SK-N-SH (cell line): ENCODE data around the gene PCNT. TPM values are rescaled to one million over a fixed set of nuclear protein-coding genes. Genes with fewer than 3 reads are reported as not detected.

Experiments used
- CTCF ChIA-PET: fragments of 300-600, 350-600 bp; formaldehyde crosslinking; extraction: SDS; loops from one replicate; lab custom pipeline; 2021; lab: Yijun Ruan, JAX
- POLR2A ChIA-PET: fragments of 350-600 bp; sonication (Branson Sonifier 250); formaldehyde crosslinking; extraction: SDS; loops from one replicate; lab custom pipeline; 2020; ENCODE audit warnings: antibody characterized with exemption, inconsistent platforms; lab: Yijun Ruan, JAX
- DNase-seq: peaks from one replicate; pipeline ENCODE4 v3.0.0; 2012
- H2AFZ ChIP-seq: fragments of 200-600 bp; sonication (generic); 2 replicates; pipeline ENCODE4 v1.8.1; 2016; ENCODE audit warnings: antibody characterized with exemption, mild to moderate bottlenecking, low read depth
- H3F3A ChIP-seq: fragments of 200-600 bp; sonication (generic); replicated peaks from 2 replicates; pipeline ENCODE3; 2016; ENCODE audit warnings: antibody characterized with exemption, mild to moderate bottlenecking; ENCODE audit not compliant: insufficient read depth
- H3K27ac ChIP-seq, 2 experiments: fragments of 200-500 bp in 1 of 2; fragments of 200-600 bp in 1 of 2; sonication (Bioruptor generic) in 1 of 2; sonication (generic), shearing (Covaris generic) in 1 of 2; 2 replicates each; pipeline versions ENCODE4 v1.5.1 to v1.6.1; 2014 to 2016; ENCODE audit warnings: low read depth in 2 of 2, inconsistent platforms in 1 of 2, low read length in 1 of 2, mild to moderate bottlenecking in 1 of 2, mixed read lengths in 1 of 2
- H3K27me3 ChIP-seq: fragments of 200-600 bp; sonication (generic), shearing (Covaris generic); 2 replicates; pipeline ENCODE4 v1.6.1; 2016; ENCODE audit warnings: mixed run types; ENCODE audit not compliant: insufficient read depth
- H3K36me3 ChIP-seq, 2 experiments: fragments of 200-500 bp in 1 of 2; fragments of 200-600 bp in 1 of 2; sonication (Bioruptor generic) in 1 of 2; sonication (generic) in 1 of 2; replicated peaks in 1 of 2; 2 replicates each; pipeline versions ENCODE3 to v1.5.1; 2014 to 2016; ENCODE audit warnings: low read length in 1 of 2, mild to moderate bottlenecking in 1 of 2; ENCODE audit not compliant: insufficient read depth in 2 of 2, control insufficient read depth in 1 of 2
- H3K4me1 ChIP-seq, 2 experiments: fragments of 200-500 bp in 1 of 2; fragments of 200-600 bp in 1 of 2; sonication (Bioruptor generic) in 1 of 2; sonication (generic), shearing (Covaris generic) in 1 of 2; 2 replicates each; pipeline versions ENCODE4 v1.5.1 to v1.6.1; 2014 to 2016; ENCODE audit warnings: low read depth in 1 of 2, low read length in 1 of 2, mixed run types in 1 of 2; ENCODE audit not compliant: insufficient read depth in 2 of 2, control insufficient read depth in 1 of 2
- H3K4me2 ChIP-seq: fragments of 200-600 bp; sonication (generic), shearing (Covaris generic); 2 replicates; pipeline ENCODE4 v1.6.1; 2017; ENCODE audit warnings: mixed run types
- H3K4me3 ChIP-seq, 2 experiments: fragments of 200-500 bp in 1 of 2; fragments of 200-600 bp in 1 of 2; sonication (Bioruptor generic) in 1 of 2; sonication (generic), shearing (Covaris generic) in 1 of 2; 2 replicates each; pipeline versions ENCODE4 v1.5.1 to v1.8.1; 2014 to 2016; ENCODE audit warnings: low read depth in 2 of 2, inconsistent platforms in 1 of 2, low read length in 1 of 2, mild to moderate bottlenecking in 1 of 2, mixed read lengths in 1 of 2, moderate library complexity in 1 of 2
- H3K79me2 ChIP-seq: fragments of 200-600 bp; sonication (generic); 2 replicates; pipeline ENCODE4 v1.8.1; 2017; ENCODE audit warnings: mild to moderate bottlenecking; ENCODE audit not compliant: insufficient read depth
- H3K9ac ChIP-seq: fragments of 200-600 bp; sonication (generic); 2 replicates; pipeline ENCODE4 v1.6.1; 2017; ENCODE audit warnings: mixed run types
- H3K9me2 ChIP-seq: fragments of 200-600 bp; sonication (generic); 2 replicates; pipeline ENCODE4 v1.6.1; 2017; ENCODE audit warnings: mixed run types
- H3K9me3 ChIP-seq: fragments of 200-600 bp; sonication (generic); 2 replicates; pipeline ENCODE4 v1.6.1; 2017; ENCODE audit warnings: mixed run types, mild to moderate bottlenecking, moderate library complexity
- H4K20me1 ChIP-seq: fragments of 200-600 bp; sonication (generic); 2 replicates; pipeline ENCODE4 v1.6.1; 2017; ENCODE audit warnings: mild to moderate bottlenecking, mixed run types; ENCODE audit not compliant: insufficient read depth
- CTCF ChIP-seq: fragments of 200-600 bp; sonication (generic); IDR thresholded peaks from 2 replicates; pipeline ENCODE4 v1.6.1; 2017; ENCODE audit warnings: antibody characterized with exemption, mild to moderate bottlenecking, moderate library complexity
- ELF1 ChIP-seq: IDR thresholded peaks from 2 replicates; pipeline ENCODE4 v1.4.0; 2012
- EZH2phosphoT487 ChIP-seq: fragments of 200-600 bp; sonication (generic); IDR thresholded peaks from 2 replicates; pipeline ENCODE4 v1.6.1; 2017; ENCODE audit warnings: low read depth, mixed run types, mild to moderate bottlenecking, antibody characterized with exemption, moderate library complexity, borderline replicate concordance
- GABPA ChIP-seq: IDR thresholded peaks from 2 replicates; pipeline ENCODE4 v1.4.0; 2012; ENCODE audit warnings: low read depth, mild to moderate bottlenecking
- GATA2 ChIP-seq: sonication (generic); formaldehyde crosslinking; IDR thresholded peaks from 2 replicates; pipeline ENCODE4 v1.5.0; 2020; ENCODE audit warnings: mild to moderate bottlenecking, missing genetic modification reagents
- MAX ChIP-seq: IDR thresholded peaks from 2 replicates; pipeline ENCODE4 v1.4.0; 2012; ENCODE audit warnings: low read depth
- MXI1 ChIP-seq: IDR thresholded peaks from 2 replicates; pipeline ENCODE4 v1.6.1; 2012; ENCODE audit warnings: mild to moderate bottlenecking, low read depth, low read length, improper control_type of control experiment
- PBX3 ChIP-seq: IDR thresholded peaks from 2 replicates; pipeline ENCODE4; 2012
- RFX5 ChIP-seq: IDR thresholded peaks from 2 replicates; pipeline ENCODE4 v1.6.1; 2012; ENCODE audit warnings: mild to moderate bottlenecking, improper control_type of control experiment, low read length
- TAF1 ChIP-seq: IDR thresholded peaks from 2 replicates; pipeline ENCODE4 v1.6.1; 2012; ENCODE audit warnings: low read depth, mild to moderate bottlenecking, low read length, moderate library complexity, borderline replicate concordance
- TCF12 ChIP-seq: IDR thresholded peaks from 2 replicates; pipeline ENCODE4 v1.4.0; 2012
- ZBTB33 ChIP-seq: IDR thresholded peaks from 2 replicates; pipeline ENCODE4 v1.4.0; 2012; ENCODE audit warnings: low read depth, borderline replicate concordance
- WGBS: methylation state at CpG from one replicate; pipeline ENCODE4 v1.1.6; 2017; ENCODE audit warnings: low lambda C conversion rate; 5-methylcytosine and 5-hydroxymethylcytosine counted together
- polyA plus RNA-seq, 3 experiments: library from polyadenylated mRNA; depleted of rRNA; stranded (reverse); fragments of >200 nt; gene quantifications; 2 replicates each; pipeline ENCODE4 v1.2.3, GENCODE V29; 2012
- TF ChIP-seq, protein P1 (sequence below): fragments of 150-350 bp; IDR thresholded peaks from 2 replicates; pipeline ENCODE4 v1.6.1; 2016; ENCODE audit warnings: mild to moderate bottlenecking, low read depth, low read length

The PCNT gene
- polyA plus RNA-seq, 1 of the 3 experiments (the other 2 are of a cell fraction) = 15.7 TPM

GRCh38 chr21:46465651-46466050, 141.7 kb downstream of the PCNT start:
- no peak for TF ChIP-seq EZH2phosphoT487
- TF ChIP-seq GABPA = no peak
- TF ChIP-seq, protein P1, sequence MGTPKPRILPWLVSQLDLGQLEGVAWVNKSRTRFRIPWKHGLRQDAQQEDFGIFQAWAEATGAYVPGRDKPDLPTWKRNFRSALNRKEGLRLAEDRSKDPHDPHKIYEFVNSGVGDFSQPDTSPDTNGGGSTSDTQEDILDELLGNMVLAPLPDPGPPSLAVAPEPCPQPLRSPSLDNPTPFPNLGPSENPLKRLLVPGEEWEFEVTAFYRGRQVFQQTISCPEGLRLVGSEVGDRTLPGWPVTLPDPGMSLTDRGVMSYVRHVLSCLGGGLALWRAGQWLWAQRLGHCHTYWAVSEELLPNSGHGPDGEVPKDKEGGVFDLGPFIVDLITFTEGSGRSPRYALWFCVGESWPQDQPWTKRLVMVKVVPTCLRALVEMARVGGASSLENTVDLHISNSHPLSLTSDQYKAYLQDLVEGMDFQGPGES = no peak
- no peak for TF ChIP-seq MXI1
- TF ChIP-seq ELF1 = no peak
- no peak for TF ChIP-seq CTCF
- no peak for TF ChIP-seq RFX5
- no peak for TF ChIP-seq ZBTB33
- no peak for TF ChIP-seq TAF1
- no peak for TF ChIP-seq GATA2 (CRISPR knock-in tag)
- TF ChIP-seq TCF12 = no peak
- no peak for TF ChIP-seq MAX
- TF ChIP-seq PBX3 = no peak
- H3K4me3 ChIP-seq = no peak overlapping the region
- H3F3A ChIP-seq = peaks cover 5% of the 10 kb centered on the region
- peaks cover 5 to 25% of the 10 kb centered on the region in 2 experiments for H3K36me3 ChIP-seq
- H4K20me1 ChIP-seq = peaks cover 12% of the 10 kb centered on the region
- POLR2A ChIA-PET = no interaction called here
- H3K79me2 ChIP-seq = peaks cover 90% of the 10 kb centered on the region
- DNase-seq = no peak
- WGBS = 95% methylated on average over 3 of the region's 3 CpGs
- H3K9ac ChIP-seq = no peak overlapping the region
- H3K27ac ChIP-seq = no peak overlapping the region
- H2AFZ ChIP-seq = no peak overlapping the region
- no peaks in the 10 kb centered on the region for H3K9me3 ChIP-seq
- no peaks in the 10 kb centered on the region for H3K27me3 ChIP-seq
- H3K9me2 ChIP-seq = no peaks in the 10 kb centered on the region
- no peaks in the 10 kb centered on the region; a peak in 1 of 4 replicates for H3K4me1 ChIP-seq
- CTCF ChIA-PET = interaction anchor here (1.0 kb wide), 1 partner anchor 9 kb away, joined by 3 read pairs; no protein-coding TSS in a partner anchor
- no peak overlapping the region for H3K4me2 ChIP-seq
